ENCODE measurements around the gene FCSK. TPM values are rescaled to one million over a fixed set of nuclear protein-coding genes. Genes with fewer than 3 reads are reported as not detected.

Gene FCSK
- total and polyA plus RNA-seq, 10 of the 15 experiments (the other 5 are each of a cell fraction or from before 2014, with no cell fraction given), result 0.60 to 17.6 (median 7.4) TPM

DNA sequence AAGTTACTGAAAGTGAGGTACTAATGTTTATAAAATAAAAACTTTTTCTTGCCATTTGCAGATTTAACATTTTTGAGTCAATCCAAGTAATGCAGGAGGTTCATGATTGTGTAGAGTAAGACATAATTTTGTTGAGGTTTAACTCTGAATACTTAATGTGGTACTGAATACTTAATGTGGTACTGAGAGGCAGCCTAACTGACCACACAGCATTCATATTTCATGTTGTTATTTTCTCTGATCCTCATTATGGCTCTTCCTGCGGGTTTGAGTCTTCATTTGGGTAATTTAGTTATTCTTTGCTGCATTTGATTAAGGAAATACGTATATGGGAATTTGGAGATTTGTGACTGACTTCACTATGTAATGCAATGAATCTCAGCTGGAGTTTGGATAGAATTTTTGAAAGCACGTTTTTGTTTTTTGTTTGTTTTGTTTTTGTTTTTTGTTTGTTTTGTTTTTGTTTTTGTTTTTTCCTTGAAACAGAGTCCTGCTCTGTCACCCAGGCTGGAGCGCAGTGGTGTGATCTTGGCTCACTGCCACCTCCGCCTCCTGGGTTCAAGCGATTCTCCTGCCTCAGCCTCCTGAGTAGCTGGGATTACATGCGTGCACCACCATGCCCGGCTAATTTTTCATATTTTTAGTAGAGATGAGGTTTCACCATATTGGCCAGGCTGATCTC, 73.1 kb downstream of the FCSK start:
- Histone ChIP-seq H3K36me3 (ENCODE audit: control insufficient read depth in 2 of 2, insufficient read depth in 2 of 2, low read length in 1 of 2) (peaks cover 15 to 35% of the 10 kb centered on the region in 2 experiments), H3K79me2 (ENCODE audit: control insufficient read depth, insufficient read depth, low read length) (peaks cover 88% of the 10 kb centered on the region), H3K4me2 (ENCODE audit: control insufficient read depth, insufficient read depth) (peak overlapping the region; percentile 41), H3K9me3 (replicated peaks; ENCODE audit: control insufficient read depth, insufficient read depth, low read length) (no peaks in the 10 kb centered on the region), H3K27me3 (replicated peaks in 1 of 2; ENCODE audit: control insufficient read depth in 2 of 2, insufficient read depth in 2 of 2, low read length in 1 of 2) (no peaks in the 10 kb centered on the region), H3K4me1 (ENCODE audit: control insufficient read depth, insufficient read depth, low read length) (peaks cover 5% of the 10 kb centered on the region; the same call in 1 of the 2 replicates), H3K9ac (ENCODE audit: control insufficient read depth, insufficient read depth, low read length) (peak overlapping the region; percentile 15; the same call in 1 of the 2 replicates), H2AFZ (ENCODE audit: control insufficient read depth, low read depth, low read length) (no peak overlapping the region), H3K4me3 (peak overlapping the region; percentile 74), H4K20me1 (ENCODE audit: control insufficient read depth, insufficient read depth) (peaks cover 11% of the 10 kb centered on the region), H3K27ac (ENCODE audit: control insufficient read depth, insufficient read depth) (no peak overlapping the region)
- ChIA-PET SMC1A (ENCODE audit: uncharacterized antibody, unreplicated experiment) (interaction anchor here (1.1 to 1.3 kb wide), 2 partner anchors 44 to 147 kb away, joined by 4 to 6 read pairs; no protein-coding TSS in a partner anchor), POLR2A (no interaction called here), RAD21 (ENCODE audit: unreplicated experiment) (interaction anchor here (1.3 kb wide), 1 partner anchor 44 kb away, joined by 3 read pairs; no protein-coding TSS in a partner anchor), CTCF (interaction anchor here (0.6 to 0.8 kb wide), 3 partner anchors 47 to 148 kb away, joined by 3 to 5 read pairs (median 3); no protein-coding TSS in a partner anchor)
- DNase-seq (ENCODE audit: low read depth, low spot score) (no peak), ATAC-seq (peak; percentile 10; the same call in 1 of the 3 replicates), FAIRE-seq (no peak)
- 72% methylated on average over 8 of the region's 8 CpGs for WGBS (ENCODE audit: insufficient coverage, insufficient replicate concordance, low lambda C conversion rate, missing lambda C conversion rate)
- no TSS peak for BruUV-seq (replicated peaks)
- intact Hi-C loops (cut with micrococcal nuclease; ENCODE audit: unreplicated experiment) (no loop called here), in situ Hi-C loops (cut with MboI) (no loop called here)
- TF ChIP-seq RB1 (IDR thresholded peaks at IDR 0.05; ENCODE audit: borderline replicate concordance) (no peak), ZBED1 (IDR thresholded peaks at IDR 0.05; ENCODE audit: borderline replicate concordance) (no peak), BCL11A (IDR thresholded peaks at IDR 0.05; ENCODE audit: low read depth, low read length) (no peak; the same call in 1 of the 2 replicates), CHD4 (IDR thresholded peaks at IDR 0.05) (no peak), RUNX3 (IDR thresholded peaks at IDR 0.05; ENCODE audit: low read length) (peak; percentile 44; the same call in 1 of the 2 replicates), PKNOX1 (IDR thresholded peaks at IDR 0.05) (peak; percentile 66), ZBTB4 (CRISPR knock-in tag; IDR thresholded peaks at IDR 0.05) (no peak), RFX5 (IDR thresholded peaks at IDR 0.05; ENCODE audit: low read depth, low read length) (no peak)
- TF ChIP-seq, protein P1, sequence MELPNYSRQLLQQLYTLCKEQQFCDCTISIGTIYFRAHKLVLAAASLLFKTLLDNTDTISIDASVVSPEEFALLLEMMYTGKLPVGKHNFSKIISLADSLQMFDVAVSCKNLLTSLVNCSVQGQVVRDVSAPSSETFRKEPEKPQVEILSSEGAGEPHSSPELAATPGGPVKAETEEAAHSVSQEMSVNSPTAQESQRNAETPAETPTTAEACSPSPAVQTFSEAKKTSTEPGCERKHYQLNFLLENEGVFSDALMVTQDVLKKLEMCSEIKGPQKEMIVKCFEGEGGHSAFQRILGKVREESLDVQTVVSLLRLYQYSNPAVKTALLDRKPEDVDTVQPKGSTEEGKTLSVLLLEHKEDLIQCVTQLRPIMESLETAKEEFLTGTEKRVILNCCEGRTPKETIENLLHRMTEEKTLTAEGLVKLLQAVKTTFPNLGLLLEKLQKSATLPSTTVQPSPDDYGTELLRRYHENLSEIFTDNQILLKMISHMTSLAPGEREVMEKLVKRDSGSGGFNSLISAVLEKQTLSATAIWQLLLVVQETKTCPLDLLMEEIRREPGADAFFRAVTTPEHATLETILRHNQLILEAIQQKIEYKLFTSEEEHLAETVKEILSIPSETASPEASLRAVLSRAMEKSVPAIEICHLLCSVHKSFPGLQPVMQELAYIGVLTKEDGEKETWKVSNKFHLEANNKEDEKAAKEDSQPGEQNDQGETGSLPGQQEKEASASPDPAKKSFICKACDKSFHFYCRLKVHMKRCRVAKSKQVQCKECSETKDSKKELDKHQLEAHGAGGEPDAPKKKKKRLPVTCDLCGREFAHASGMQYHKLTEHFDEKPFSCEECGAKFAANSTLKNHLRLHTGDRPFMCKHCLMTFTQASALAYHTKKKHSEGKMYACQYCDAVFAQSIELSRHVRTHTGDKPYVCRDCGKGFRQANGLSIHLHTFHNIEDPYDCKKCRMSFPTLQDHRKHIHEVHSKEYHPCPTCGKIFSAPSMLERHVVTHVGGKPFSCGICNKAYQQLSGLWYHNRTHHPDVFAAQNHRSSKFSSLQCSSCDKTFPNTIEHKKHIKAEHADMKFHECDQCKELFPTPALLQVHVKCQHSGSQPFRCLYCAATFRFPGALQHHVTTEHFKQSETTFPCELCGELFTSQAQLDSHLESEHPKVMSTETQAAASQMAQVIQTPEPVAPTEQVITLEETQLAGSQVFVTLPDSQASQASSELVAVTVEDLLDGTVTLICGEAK (IDR thresholded peaks at IDR 0.05; ENCODE audit: borderline replicate concordance), result no peak
- TF ChIP-seq, protein P2, sequence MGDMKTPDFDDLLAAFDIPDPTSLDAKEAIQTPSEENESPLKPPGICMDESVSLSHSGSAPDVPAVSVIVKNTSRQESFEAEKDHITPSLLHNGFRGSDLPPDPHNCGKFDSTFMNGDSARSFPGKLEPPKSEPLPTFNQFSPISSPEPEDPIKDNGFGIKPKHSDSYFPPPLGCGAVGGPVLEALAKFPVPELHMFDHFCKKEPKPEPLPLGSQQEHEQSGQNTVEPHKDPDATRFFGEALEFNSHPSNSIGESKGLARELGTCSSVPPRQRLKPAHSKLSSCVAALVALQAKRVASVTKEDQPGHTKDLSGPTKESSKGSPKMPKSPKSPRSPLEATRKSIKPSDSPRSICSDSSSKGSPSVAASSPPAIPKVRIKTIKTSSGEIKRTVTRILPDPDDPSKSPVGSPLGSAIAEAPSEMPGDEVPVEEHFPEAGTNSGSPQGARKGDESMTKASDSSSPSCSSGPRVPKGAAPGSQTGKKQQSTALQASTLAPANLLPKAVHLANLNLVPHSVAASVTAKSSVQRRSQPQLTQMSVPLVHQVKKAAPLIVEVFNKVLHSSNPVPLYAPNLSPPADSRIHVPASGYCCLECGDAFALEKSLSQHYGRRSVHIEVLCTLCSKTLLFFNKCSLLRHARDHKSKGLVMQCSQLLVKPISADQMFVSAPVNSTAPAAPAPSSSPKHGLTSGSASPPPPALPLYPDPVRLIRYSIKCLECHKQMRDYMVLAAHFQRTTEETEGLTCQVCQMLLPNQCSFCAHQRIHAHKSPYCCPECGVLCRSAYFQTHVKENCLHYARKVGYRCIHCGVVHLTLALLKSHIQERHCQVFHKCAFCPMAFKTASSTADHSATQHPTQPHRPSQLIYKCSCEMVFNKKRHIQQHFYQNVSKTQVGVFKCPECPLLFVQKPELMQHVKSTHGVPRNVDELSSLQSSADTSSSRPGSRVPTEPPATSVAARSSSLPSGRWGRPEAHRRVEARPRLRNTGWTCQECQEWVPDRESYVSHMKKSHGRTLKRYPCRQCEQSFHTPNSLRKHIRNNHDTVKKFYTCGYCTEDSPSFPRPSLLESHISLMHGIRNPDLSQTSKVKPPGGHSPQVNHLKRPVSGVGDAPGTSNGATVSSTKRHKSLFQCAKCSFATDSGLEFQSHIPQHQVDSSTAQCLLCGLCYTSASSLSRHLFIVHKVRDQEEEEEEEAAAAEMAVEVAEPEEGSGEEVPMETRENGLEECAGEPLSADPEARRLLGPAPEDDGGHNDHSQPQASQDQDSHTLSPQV (IDR thresholded peaks at IDR 0.05), result no peak
